ENCODE measurements around the gene SPRYD4. TPM values are rescaled to one million over a fixed set of nuclear protein-coding genes. Genes with fewer than 3 reads are reported as not detected.
A peak's percentile ranks its signal among the peaks of the same experiment; 100 is the strongest.

Gene SPRYD4
- polyA plus RNA-seq, 1 experiment: 2.4 TPM

DNA sequence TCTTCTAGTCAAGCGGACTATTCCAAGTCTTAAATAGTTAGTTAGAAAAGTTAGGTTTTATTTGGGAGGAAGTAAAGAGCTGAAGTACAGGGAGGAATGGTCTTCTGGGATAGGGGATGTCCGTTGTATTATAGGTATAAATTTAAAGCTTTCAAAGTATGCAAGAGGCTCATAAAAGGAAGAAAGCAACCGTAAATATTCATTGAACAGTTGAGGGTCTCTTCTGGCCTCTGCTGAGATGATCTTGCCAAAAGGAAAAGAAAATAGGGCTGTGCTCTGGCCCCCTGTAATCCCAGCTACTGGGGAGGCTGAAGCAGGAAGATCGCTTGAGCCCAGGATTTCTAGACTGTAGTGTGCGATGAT lies 18.8 kb upstream of the SPRYD4 start:
- peak overlapping the region; percentile 68 for H3K4me3 ChIP-seq (ENCODE audit: low read depth, low read length)
- ChIA-PET CTCF (interaction anchor here (0.5 to 2.0 kb wide), 5 partner anchors 14 to 95 kb away, joined by 3 to 10 read pairs (median 3); no protein-coding TSS in a partner anchor), POLR2A (interaction anchor here (0.6 kb wide), 1 partner anchor 38 kb away, joined by 6 read pairs; no protein-coding TSS in a partner anchor)

DNA sequence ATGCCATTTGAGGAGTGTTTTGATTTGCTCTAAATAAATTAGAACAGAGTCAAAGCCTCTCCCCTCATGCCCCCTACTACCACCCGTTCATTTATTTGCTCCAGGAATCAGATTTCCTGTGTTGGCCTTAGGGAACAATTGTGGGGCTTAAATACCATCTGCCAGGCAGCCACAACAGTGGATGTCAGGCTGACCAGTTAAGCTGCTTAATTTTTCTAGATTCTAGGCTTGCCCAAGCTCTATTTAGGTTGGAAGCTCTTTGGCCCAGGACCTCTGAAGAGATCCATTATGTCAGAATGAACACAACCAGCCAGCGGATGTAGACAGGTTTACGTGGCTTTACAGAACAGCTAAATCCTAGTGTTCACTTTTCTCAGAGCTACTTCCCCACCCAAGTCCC lies 18.1 kb upstream of the SPRYD4 start:
- TF ChIP-seq, protein P1, sequence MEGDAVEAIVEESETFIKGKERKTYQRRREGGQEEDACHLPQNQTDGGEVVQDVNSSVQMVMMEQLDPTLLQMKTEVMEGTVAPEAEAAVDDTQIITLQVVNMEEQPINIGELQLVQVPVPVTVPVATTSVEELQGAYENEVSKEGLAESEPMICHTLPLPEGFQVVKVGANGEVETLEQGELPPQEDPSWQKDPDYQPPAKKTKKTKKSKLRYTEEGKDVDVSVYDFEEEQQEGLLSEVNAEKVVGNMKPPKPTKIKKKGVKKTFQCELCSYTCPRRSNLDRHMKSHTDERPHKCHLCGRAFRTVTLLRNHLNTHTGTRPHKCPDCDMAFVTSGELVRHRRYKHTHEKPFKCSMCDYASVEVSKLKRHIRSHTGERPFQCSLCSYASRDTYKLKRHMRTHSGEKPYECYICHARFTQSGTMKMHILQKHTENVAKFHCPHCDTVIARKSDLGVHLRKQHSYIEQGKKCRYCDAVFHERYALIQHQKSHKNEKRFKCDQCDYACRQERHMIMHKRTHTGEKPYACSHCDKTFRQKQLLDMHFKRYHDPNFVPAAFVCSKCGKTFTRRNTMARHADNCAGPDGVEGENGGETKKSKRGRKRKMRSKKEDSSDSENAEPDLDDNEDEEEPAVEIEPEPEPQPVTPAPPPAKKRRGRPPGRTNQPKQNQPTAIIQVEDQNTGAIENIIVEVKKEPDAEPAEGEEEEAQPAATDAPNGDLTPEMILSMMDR (IDR thresholded peaks at IDR 0.05; ENCODE audit: insufficient read depth, low read depth, low read length): no peak
- H3K4me3 ChIP-seq (ENCODE audit: low read depth, low read length): no peak overlapping the region
- peaks cover 2% of the 10 kb centered on the region; the same call in 1 of the 2 replicates for H3K27me3 ChIP-seq (ENCODE audit: control insufficient read depth, insufficient read depth, low read length)
- H3K36me3 ChIP-seq (ENCODE audit: control insufficient read depth, insufficient read depth, low read length): no peaks in the 10 kb centered on the region
- no peak for DNase-seq (ENCODE audit: low read depth)
- POLR2A ChIA-PET: no interaction called here
- CTCF ChIA-PET: interaction anchor here (1.3 to 2.0 kb wide), 2 partner anchors 12 to 14 kb away, joined by 3 to 10 read pairs; no protein-coding TSS in a partner anchor

More for the DNA sequence above, 18.8 kb upstream of the SPRYD4 start:
- no peaks in the 10 kb centered on the region for H3K36me3 ChIP-seq (ENCODE audit: control insufficient read depth, insufficient read depth, low read length)
- no peak for DNase-seq (ENCODE audit: low read depth)
- TF ChIP-seq, protein P1 (IDR thresholded peaks at IDR 0.05; ENCODE audit: insufficient read depth, low read depth, low read length): no peak
- H3K27me3 ChIP-seq (ENCODE audit: control insufficient read depth, insufficient read depth, low read length): peaks cover 2% of the 10 kb centered on the region; the same call in 1 of the 2 replicates

DNA sequence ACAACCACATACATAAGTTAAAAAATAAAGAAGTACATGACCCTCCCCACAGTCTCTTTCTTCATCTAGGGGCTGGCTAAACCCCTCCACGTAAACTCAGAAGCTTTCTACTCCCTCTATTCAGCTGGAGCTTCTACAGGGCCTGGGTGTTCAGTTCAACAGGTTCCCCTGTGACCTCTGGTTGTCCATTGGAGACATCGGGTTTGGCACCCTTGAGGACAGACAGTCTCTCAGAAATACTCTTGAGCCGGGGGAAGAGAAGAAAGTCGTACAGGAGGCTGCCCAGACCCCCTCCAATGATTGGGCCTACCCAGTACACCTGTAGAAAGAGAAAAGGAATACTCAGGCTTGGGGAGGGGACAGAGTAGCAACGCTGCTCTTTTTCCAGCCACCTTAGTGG lies 17.2 kb upstream of the SPRYD4 start:
- CTCF ChIA-PET: interaction anchor here (0.8 to 2.0 kb wide), 4 partner anchors 11 to 14 kb away, joined by 3 to 10 read pairs (median 4); no protein-coding TSS in a partner anchor
- Histone ChIP-seq H3K4me3 (ENCODE audit: low read depth, low read length) (no peak overlapping the region), H3K27me3 (ENCODE audit: control insufficient read depth, insufficient read depth, low read length) (peaks cover 2% of the 10 kb centered on the region; the same call in 1 of the 2 replicates), H3K36me3 (ENCODE audit: control insufficient read depth, insufficient read depth, low read length) (no peaks in the 10 kb centered on the region)
- POLR2A ChIA-PET: no interaction called here
- TF ChIP-seq, protein P1 (IDR thresholded peaks at IDR 0.05; ENCODE audit: insufficient read depth, low read depth, low read length): no peak
- DNase-seq (ENCODE audit: low read depth): no peak

DNA sequence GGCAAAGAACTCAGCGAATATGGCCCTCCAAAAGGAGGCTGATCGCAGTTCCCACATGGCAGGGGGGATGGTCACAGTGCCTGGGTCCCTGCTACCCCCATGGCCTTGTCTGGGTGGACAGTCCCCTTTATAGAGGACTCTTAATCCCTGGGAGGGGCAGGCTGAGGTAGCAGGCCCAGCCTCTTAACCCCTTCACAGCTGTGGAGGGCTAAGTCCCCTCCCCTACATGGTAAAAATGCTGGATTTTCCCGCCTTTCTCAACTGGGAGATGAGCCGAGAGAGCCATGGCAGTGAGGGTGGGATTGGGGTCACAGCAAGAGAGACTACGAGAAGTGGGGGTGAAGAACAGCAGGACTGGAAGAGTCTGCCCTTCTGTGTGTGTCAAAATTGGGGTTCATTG lies 13.8 kb upstream of the SPRYD4 start, which contains the start of gene MIP:
Gene MIP, minus strand, starts transcription at position 101 of the 400 bp plus-strand sequence. Its CDS starts 44 bp downstream, at position 57.
- no peak within 1 kb of the TSS for H3K4me3 ChIP-seq (ENCODE audit: low read depth, low read length)
- TF ChIP-seq, protein P1 (IDR thresholded peaks at IDR 0.05; ENCODE audit: insufficient read depth, low read depth, low read length): no peak
- ChIA-PET POLR2A (no interaction called here), CTCF (interaction anchor here (1.9 kb wide), 1 partner anchor 9 kb away, joined by 8 read pairs; no protein-coding TSS in a partner anchor)
- no peaks in the 10 kb centered on the region for H3K36me3 ChIP-seq (ENCODE audit: control insufficient read depth, insufficient read depth, low read length)
- DNase-seq (ENCODE audit: low read depth): no peak
- peaks cover 2% of the 10 kb centered on the region; the same call in 1 of the 2 replicates for H3K27me3 ChIP-seq (ENCODE audit: control insufficient read depth, insufficient read depth, low read length)

DNA sequence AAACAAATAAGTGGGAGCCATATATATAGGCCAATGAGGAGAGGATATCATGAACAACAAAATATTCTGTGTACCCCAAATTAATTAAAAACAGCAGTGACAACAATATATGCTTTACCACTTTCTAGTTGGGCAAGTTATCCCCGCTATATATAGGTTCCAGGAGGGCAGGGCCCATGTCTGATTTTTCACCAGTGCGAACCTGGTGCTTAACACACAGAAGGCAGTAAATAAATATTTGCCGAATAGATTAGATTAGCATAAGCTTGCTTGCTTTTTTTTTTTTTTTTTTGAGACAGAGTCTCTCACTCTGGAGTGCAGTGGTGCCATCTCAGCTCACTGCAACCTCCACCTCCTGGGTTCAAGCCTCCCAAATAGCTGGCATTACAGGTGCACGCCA lies 10.6 kb upstream of the SPRYD4 start:
- DNase-seq (ENCODE audit: low read depth): no peak
- Histone ChIP-seq H3K4me3 (ENCODE audit: low read depth, low read length) (no peak overlapping the region), H3K36me3 (ENCODE audit: control insufficient read depth, insufficient read depth, low read length) (no peaks in the 10 kb centered on the region), H3K27me3 (ENCODE audit: control insufficient read depth, insufficient read depth, low read length) (peaks cover 2% of the 10 kb centered on the region; the same call in 1 of the 2 replicates)
- ChIA-PET POLR2A (no interaction called here), CTCF (interaction anchor here (0.7 kb wide), 1 partner anchor 80 kb away, joined by 3 read pairs; no protein-coding TSS in a partner anchor)
- TF ChIP-seq, protein P1 (IDR thresholded peaks at IDR 0.05; ENCODE audit: insufficient read depth, low read depth, low read length): no peak
